NCI-H524 treated with DMSO at 0.1 percent for 48 hours (cell line): ENCODE results near the gene FREM2.

Experiments used
- DNase-seq: peaks from one replicate; lab custom pipeline; 2025; lab: John Stamatoyannopoulos, UW

FREM2 gene

GRCh38 chr13:38763446-38764381 lies 76.8 kb downstream of the FREM2 start:
- DNase-seq = no peak

- no peak for DNase-seq
These were observed 79.9 kb downstream of the FREM2 start for GRCh38 chr13:38766799-38767198.

- no peak for DNase-seq
These were observed 80.8 kb downstream of the FREM2 start for GRCh38 chr13:38767506-38768265.

- DNase-seq = no peak
These were observed 82.6 kb downstream of the FREM2 start for GRCh38 chr13:38769526-38769925.

- DNase-seq = no peak
These were observed 88.2 kb downstream of the FREM2 start for GRCh38 chr13:38775085-38775484.

- no peak for DNase-seq
These were observed 90.7 kb downstream of the FREM2 start for GRCh38 chr13:38777347-38778119.

GRCh38 chr13:38781539-38781938 lies 94.7 kb downstream of the FREM2 start:
- DNase-seq = no peak

- DNase-seq = peak; percentile 44
These were observed 97.4 kb downstream of the FREM2 start for GRCh38 chr13:38784036-38784880.

GRCh38 chr13:38785042-38785441 lies 98.2 kb downstream of the FREM2 start:
- no peak for DNase-seq

GRCh38 chr13:38785490-38785889 lies 98.6 kb downstream of the FREM2 start:
- no peak for DNase-seq

GRCh38 chr13:38787550-38787949 lies 100.7 kb downstream of the FREM2 start:
- no peak for DNase-seq

GRCh38 chr13:38796890-38797289 lies 110.0 kb downstream of the FREM2 start:
- no peak for DNase-seq

- DNase-seq = no peak
These were observed 116.7 kb downstream of the FREM2 start for GRCh38 chr13:38803531-38803930.

- no peak for DNase-seq
These were observed 117.2 kb downstream of the FREM2 start for GRCh38 chr13:38804061-38804460.

- DNase-seq = no peak
These were observed 117.7 kb downstream of the FREM2 start for GRCh38 chr13:38804536-38804935.

- no peak for DNase-seq
These were observed 127.5 kb downstream of the FREM2 start for GRCh38 chr13:38814331-38814730.

GRCh38 chr13:38819053-38819452 lies 132.2 kb downstream of the FREM2 start:
- DNase-seq = no peak

- DNase-seq = no peak
These were observed 132.7 kb downstream of the FREM2 start for GRCh38 chr13:38819596-38819995.

GRCh38 chr13:38821770-38822551 lies 135.1 kb downstream of the FREM2 start:
- no peak for DNase-seq

- DNase-seq = no peak
These were observed 137.5 kb downstream of the FREM2 start for GRCh38 chr13:38824342-38824741.
